Vagina (tissue), 2 donors: ENCODE measurements around the gene MAP3K13. TPM values are rescaled to one million over a fixed set of nuclear protein-coding genes. Genes with fewer than 3 reads are reported as not detected.

Source experiments
- DNase-seq, 2 donors: peaks; one replicate each; pipeline ENCODE4 v3.0.0-alpha.2; 2017; ENCODE audit errors: extremely low spot score in 2 of 2
- H3K27ac ChIP-seq: fragments of 200-600 bp; sonication (generic); one replicate; pipeline ENCODE4 v1.5.1; 2019
- H3K27me3 ChIP-seq: fragments of 200-600 bp; sonication (generic); one replicate; pipeline ENCODE4 v1.5.1; 2019
- H3K36me3 ChIP-seq, 2 donors: fragments of 200-600 bp; sonication (generic); one replicate each; pipeline ENCODE4 v1.5.1; 2017 to 2019
- H3K4me1 ChIP-seq: fragments of 200-600 bp; sonication (generic); one replicate; pipeline ENCODE4 v1.5.1; 2019
- H3K4me3 ChIP-seq, 2 donors: fragments of 200-600 bp; sonication (generic); 1 replicate in 1 of 2; 2 replicates in 1 of 2; pipeline ENCODE4 v1.5.1; 2016 to 2019
- H3K9me3 ChIP-seq: fragments of 200-600 bp; sonication (generic); one replicate; pipeline ENCODE4 v1.5.1; 2019
- CTCF ChIP-seq, 3 experiments: fragments of 450-650 bp in 2 of 3; fragments of 200-600 bp in 1 of 3; sonication (generic) in 1 of 3; IDR thresholded peaks; one replicate each; pipeline ENCODE4 v1.5.1; 2017 to 2019; ENCODE audit warnings: antibody characterized with exemption in 3 of 3, mild to moderate bottlenecking in 2 of 3, moderate library complexity in 2 of 3
- POLR2A ChIP-seq, 2 donors: fragments of 450-650 bp; IDR thresholded peaks; one replicate each; pipeline ENCODE4 v1.6.1; 2017; ENCODE audit warnings: antibody characterized with exemption in 2 of 2, mild to moderate bottlenecking in 2 of 2, moderate library complexity in 2 of 2
- POLR2AphosphoS5 ChIP-seq, 2 donors: sonication (generic); formaldehyde crosslinking; IDR thresholded peaks; one replicate each; pipeline ENCODE4 v1.9.0; 2017; ENCODE audit warnings: antibody characterized with exemption in 2 of 2, mild to moderate bottlenecking in 2 of 2, low read depth in 1 of 2; ENCODE audit not compliant: insufficient read depth in 1 of 2
- intact Hi-C: fragments of 100-400 bp; cut with DNase I; formaldehyde crosslinking; loops from one replicate; pipeline ENCODE4 v1.15.1; 2023
- total RNA-seq: library from RNA; depleted of rRNA; stranded (reverse); fragments of >200 nt; gene quantifications from one replicate; pipeline ENCODE4 v1.2.3, GENCODE V29; 2016

MAP3K13 gene
- total RNA-seq, result 8.3 TPM

GRCh38 chr3:185362850-185363661, at the start of gene MAP3K13:
MAP3K13 (plus strand) TSS chr3:185363136; CDS start chr3:185428582, 65,446 bp downstream.
- intact Hi-C loops, result no loop called here
- peak within 1 kb of the TSS; percentile 83 for H3K27ac ChIP-seq
- H3K36me3 ChIP-seq, result no peaks in the 10 kb centered on the region
- peaks cover 20% of the 10 kb centered on the region for H3K4me1 ChIP-seq
- no peak for TF ChIP-seq CTCF (IDR thresholded peaks at IDR 0.05)
- peak in 1 of 2 donors; percentile 68 for TF ChIP-seq POLR2AphosphoS5 (IDR thresholded peaks at IDR 0.05; ENCODE audit: insufficient read depth in 1 of 2, low read depth in 1 of 2)
- no peak for TF ChIP-seq POLR2A (IDR thresholded peaks at IDR 0.05)
- no peaks in the 10 kb centered on the region for H3K27me3 ChIP-seq
- H3K9me3 ChIP-seq, result no peaks in the 10 kb centered on the region
- peak within 1 kb of the TSS; percentile 43 to 60 for H3K4me3 ChIP-seq
- DNase-seq, result peak in 1 of 2 donors; percentile 94

- DNase-seq, result no peak
- H3K36me3 ChIP-seq, result no peaks in the 10 kb centered on the region
- no peaks in the 10 kb centered on the region for H3K27me3 ChIP-seq
- intact Hi-C loops, result no loop called here
- H3K27ac ChIP-seq, result no peak overlapping the region
- no peaks in the 10 kb centered on the region for H3K9me3 ChIP-seq
- TF ChIP-seq POLR2A (IDR thresholded peaks at IDR 0.05), result no peak
- TF ChIP-seq CTCF (IDR thresholded peaks at IDR 0.05), result no peak
- TF ChIP-seq POLR2AphosphoS5 (IDR thresholded peaks at IDR 0.05; ENCODE audit: insufficient read depth in 1 of 2, low read depth in 1 of 2), result no peak
- H3K4me1 ChIP-seq, result peaks cover 4% of the 10 kb centered on the region
- H3K4me3 ChIP-seq, result no peak overlapping the region
Measured at GRCh38 chr3:185313693-185314246, 49.2 kb upstream of the MAP3K13 start.

GRCh38 chr3:185316740-185317412, 46.1 kb upstream of the MAP3K13 start:
- no peak for DNase-seq
- Histone ChIP-seq H3K27ac (no peak overlapping the region), H3K4me3 (no peak overlapping the region)

GRCh38 chr3:185317674-185318073, 45.3 kb upstream of the MAP3K13 start:
- no peak overlapping the region for H3K27ac ChIP-seq
- no peak for TF ChIP-seq POLR2A (IDR thresholded peaks at IDR 0.05)
- no peak for TF ChIP-seq POLR2AphosphoS5 (IDR thresholded peaks at IDR 0.05; ENCODE audit: insufficient read depth in 1 of 2, low read depth in 1 of 2)
- TF ChIP-seq CTCF (IDR thresholded peaks at IDR 0.05), result no peak
- no peak for DNase-seq

More at GRCh38 chr3:185316740-185317412, 46.1 kb upstream of the MAP3K13 start:
- no peak for TF ChIP-seq POLR2A (IDR thresholded peaks at IDR 0.05)
- no peak for TF ChIP-seq CTCF (IDR thresholded peaks at IDR 0.05)
- peak in 1 of 2 donors; percentile 13 for TF ChIP-seq POLR2AphosphoS5 (IDR thresholded peaks at IDR 0.05; ENCODE audit: insufficient read depth in 1 of 2, low read depth in 1 of 2)
- Histone ChIP-seq H3K36me3 (no peaks in the 10 kb centered on the region), H3K27me3 (no peaks in the 10 kb centered on the region), H3K9me3 (no peaks in the 10 kb centered on the region), H3K4me1 (peaks cover 4% of the 10 kb centered on the region)
- intact Hi-C loops, result no loop called here

More at GRCh38 chr3:185317674-185318073, 45.3 kb upstream of the MAP3K13 start:
- peaks cover 4% of the 10 kb centered on the region for H3K4me1 ChIP-seq
- no peak overlapping the region for H3K4me3 ChIP-seq
- no peaks in the 10 kb centered on the region for H3K9me3 ChIP-seq
- intact Hi-C loops, result no loop called here
- no peaks in the 10 kb centered on the region for H3K36me3 ChIP-seq
- no peaks in the 10 kb centered on the region for H3K27me3 ChIP-seq
